B cell (primary cell): ENCODE results near the gene EIF1AD.

ENCODE experiments used
- EZH2 ChIP-seq: IDR thresholded peaks from 2 replicates; pipeline ENCODE4 v1.6.1; 2012; ENCODE audit warnings: borderline replicate concordance, low read depth, mild to moderate bottlenecking, moderate library complexity, low read length; ENCODE audit not compliant: insufficient read depth, poor library complexity, severe bottlenecking
- TF ChIP-seq, protein P1 (sequence below): fragments of 200-600 bp; IDR thresholded peaks from one replicate; pipeline ENCODE4 v1.8.0; 2022; ENCODE audit warnings: antibody characterized with exemption, mild to moderate bottlenecking

DNA sequence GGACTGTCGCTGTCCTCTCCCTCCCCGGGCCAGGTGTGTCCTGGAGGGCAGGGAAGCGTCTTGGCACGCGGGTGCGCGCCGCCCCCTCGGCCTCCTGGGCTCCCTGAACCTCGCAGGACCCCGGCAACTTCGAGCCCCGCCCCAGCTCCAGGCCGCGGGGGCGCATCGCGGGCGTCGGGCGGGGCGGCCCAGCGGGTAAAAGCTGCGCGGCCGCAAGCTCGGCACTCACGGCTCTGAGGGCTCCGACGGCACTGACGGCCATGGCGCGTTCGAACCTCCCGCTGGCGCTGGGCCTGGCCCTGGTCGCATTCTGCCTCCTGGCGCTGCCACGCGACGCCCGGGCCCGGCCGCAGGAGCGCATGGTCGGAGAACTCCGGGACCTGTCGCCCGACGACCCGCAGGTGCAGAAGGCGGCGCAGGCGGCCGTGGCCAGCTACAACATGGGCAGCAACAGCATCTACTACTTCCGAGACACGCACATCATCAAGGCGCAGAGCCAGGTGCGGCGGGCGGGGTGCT is 9.9 kb upstream of the EIF1AD start, which contains the start of gene CST6:
- TF ChIP-seq, protein P1, sequence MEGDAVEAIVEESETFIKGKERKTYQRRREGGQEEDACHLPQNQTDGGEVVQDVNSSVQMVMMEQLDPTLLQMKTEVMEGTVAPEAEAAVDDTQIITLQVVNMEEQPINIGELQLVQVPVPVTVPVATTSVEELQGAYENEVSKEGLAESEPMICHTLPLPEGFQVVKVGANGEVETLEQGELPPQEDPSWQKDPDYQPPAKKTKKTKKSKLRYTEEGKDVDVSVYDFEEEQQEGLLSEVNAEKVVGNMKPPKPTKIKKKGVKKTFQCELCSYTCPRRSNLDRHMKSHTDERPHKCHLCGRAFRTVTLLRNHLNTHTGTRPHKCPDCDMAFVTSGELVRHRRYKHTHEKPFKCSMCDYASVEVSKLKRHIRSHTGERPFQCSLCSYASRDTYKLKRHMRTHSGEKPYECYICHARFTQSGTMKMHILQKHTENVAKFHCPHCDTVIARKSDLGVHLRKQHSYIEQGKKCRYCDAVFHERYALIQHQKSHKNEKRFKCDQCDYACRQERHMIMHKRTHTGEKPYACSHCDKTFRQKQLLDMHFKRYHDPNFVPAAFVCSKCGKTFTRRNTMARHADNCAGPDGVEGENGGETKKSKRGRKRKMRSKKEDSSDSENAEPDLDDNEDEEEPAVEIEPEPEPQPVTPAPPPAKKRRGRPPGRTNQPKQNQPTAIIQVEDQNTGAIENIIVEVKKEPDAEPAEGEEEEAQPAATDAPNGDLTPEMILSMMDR = no peak
- peak; percentile 93 for TF ChIP-seq EZH2
